Measurements from ENCODE around the gene LMX1B. TPM values are rescaled to one million over a fixed set of nuclear protein-coding genes. Genes with fewer than 3 reads are reported as not detected.

The LMX1B gene
- total RNA-seq, 1 experiment from 2014 or later, result not detected

- POLR2A ChIA-PET (ENCODE audit: low non-redundant PET), result no interaction called here
- CTCF ChIA-PET, result no interaction called here
- intact Hi-C loops (cut with micrococcal nuclease; ENCODE audit: unreplicated experiment), result no loop called here
- DNase-seq (ENCODE audit: low spot score), result no peak
- no peaks in the 10 kb centered on the region for H3K9me3 ChIP-seq (ENCODE audit: low read depth, low read length, poor library complexity, severe bottlenecking)
- H3K4me3 ChIP-seq (ENCODE audit: low read depth, low read length, poor library complexity, severe bottlenecking), result no peak overlapping the region
- BruUV-seq (replicated peaks), result no TSS peak
- H3K4me1 ChIP-seq (ENCODE audit: insufficient read depth, low read length, poor library complexity, severe bottlenecking), result no peaks in the 10 kb centered on the region
- peaks cover 35% of the 10 kb centered on the region for H3K27me3 ChIP-seq (replicated peaks; ENCODE audit: insufficient read depth, low read depth, low read length, poor library complexity)
- H3K36me3 ChIP-seq (ENCODE audit: insufficient read depth, low read length, poor library complexity, severe bottlenecking), result no peaks in the 10 kb centered on the region
- H3K27ac ChIP-seq (ENCODE audit: low read depth, low read length, poor library complexity, severe bottlenecking), result no peak overlapping the region
- TF ChIP-seq, protein P1, sequence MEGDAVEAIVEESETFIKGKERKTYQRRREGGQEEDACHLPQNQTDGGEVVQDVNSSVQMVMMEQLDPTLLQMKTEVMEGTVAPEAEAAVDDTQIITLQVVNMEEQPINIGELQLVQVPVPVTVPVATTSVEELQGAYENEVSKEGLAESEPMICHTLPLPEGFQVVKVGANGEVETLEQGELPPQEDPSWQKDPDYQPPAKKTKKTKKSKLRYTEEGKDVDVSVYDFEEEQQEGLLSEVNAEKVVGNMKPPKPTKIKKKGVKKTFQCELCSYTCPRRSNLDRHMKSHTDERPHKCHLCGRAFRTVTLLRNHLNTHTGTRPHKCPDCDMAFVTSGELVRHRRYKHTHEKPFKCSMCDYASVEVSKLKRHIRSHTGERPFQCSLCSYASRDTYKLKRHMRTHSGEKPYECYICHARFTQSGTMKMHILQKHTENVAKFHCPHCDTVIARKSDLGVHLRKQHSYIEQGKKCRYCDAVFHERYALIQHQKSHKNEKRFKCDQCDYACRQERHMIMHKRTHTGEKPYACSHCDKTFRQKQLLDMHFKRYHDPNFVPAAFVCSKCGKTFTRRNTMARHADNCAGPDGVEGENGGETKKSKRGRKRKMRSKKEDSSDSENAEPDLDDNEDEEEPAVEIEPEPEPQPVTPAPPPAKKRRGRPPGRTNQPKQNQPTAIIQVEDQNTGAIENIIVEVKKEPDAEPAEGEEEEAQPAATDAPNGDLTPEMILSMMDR (conservative IDR thresholded peaks at IDR 0.05; ENCODE audit: low read depth, low read length), result no peak
- TF ChIP-seq EZH2 (IDR thresholded peaks at IDR 0.05; ENCODE audit: borderline replicate concordance, low read depth, low read length, poor library complexity, severe bottlenecking), result no peak
Observed at GRCh38 chr9:126604059-126605055, 9.4 kb upstream of the LMX1B start.

- BruUV-seq (replicated peaks), result no TSS peak
- Histone ChIP-seq H3K4me3 (ENCODE audit: low read depth, low read length, poor library complexity, severe bottlenecking) (no peak overlapping the region), H3K36me3 (ENCODE audit: insufficient read depth, low read length, poor library complexity, severe bottlenecking) (no peaks in the 10 kb centered on the region), H3K27ac (ENCODE audit: low read depth, low read length, poor library complexity, severe bottlenecking) (no peak overlapping the region), H3K27me3 (replicated peaks; ENCODE audit: insufficient read depth, low read depth, low read length, poor library complexity) (peaks cover 51% of the 10 kb centered on the region), H3K9me3 (ENCODE audit: low read depth, low read length, poor library complexity, severe bottlenecking) (no peaks in the 10 kb centered on the region), H3K4me1 (ENCODE audit: insufficient read depth, low read length, poor library complexity, severe bottlenecking) (no peaks in the 10 kb centered on the region)
- intact Hi-C loops (cut with micrococcal nuclease; ENCODE audit: unreplicated experiment), result no loop called here
- ChIA-PET CTCF (no interaction called here), POLR2A (ENCODE audit: low non-redundant PET) (no interaction called here)
- TF ChIP-seq, protein P1 (conservative IDR thresholded peaks at IDR 0.05; ENCODE audit: low read depth, low read length), result no peak
- TF ChIP-seq EZH2 (IDR thresholded peaks at IDR 0.05; ENCODE audit: borderline replicate concordance, low read depth, low read length, poor library complexity, severe bottlenecking), result no peak
- no peak for DNase-seq (ENCODE audit: low spot score)
Observed at GRCh38 chr9:126605792-126606482, 7.8 kb upstream of the LMX1B start.

GRCh38 chr9:126606483-126606870 is 7.3 kb upstream of the LMX1B start:
- Histone ChIP-seq H3K27me3 (replicated peaks; ENCODE audit: insufficient read depth, low read depth, low read length, poor library complexity) (peaks cover 52% of the 10 kb centered on the region), H3K4me3 (ENCODE audit: low read depth, low read length, poor library complexity, severe bottlenecking) (no peak overlapping the region), H3K27ac (ENCODE audit: low read depth, low read length, poor library complexity, severe bottlenecking) (no peak overlapping the region), H3K4me1 (ENCODE audit: insufficient read depth, low read length, poor library complexity, severe bottlenecking) (no peaks in the 10 kb centered on the region), H3K36me3 (ENCODE audit: insufficient read depth, low read length, poor library complexity, severe bottlenecking) (no peaks in the 10 kb centered on the region), H3K9me3 (ENCODE audit: low read depth, low read length, poor library complexity, severe bottlenecking) (no peaks in the 10 kb centered on the region)
- ChIA-PET CTCF (no interaction called here), POLR2A (ENCODE audit: low non-redundant PET) (no interaction called here)
- intact Hi-C loops (cut with micrococcal nuclease; ENCODE audit: unreplicated experiment), result no loop called here
- no peak for DNase-seq (ENCODE audit: low spot score)
- no TSS peak for BruUV-seq (replicated peaks)
- no peak for TF ChIP-seq EZH2 (IDR thresholded peaks at IDR 0.05; ENCODE audit: borderline replicate concordance, low read depth, low read length, poor library complexity, severe bottlenecking)
- TF ChIP-seq, protein P1 (conservative IDR thresholded peaks at IDR 0.05; ENCODE audit: low read depth, low read length), result no peak
